ENCODE measurements around the gene CLCNKB. TPM values are rescaled to one million over a fixed set of nuclear protein-coding genes. Genes with fewer than 3 reads are reported as not detected.

CLCNKB gene
- total and polyA plus RNA-seq, 2 of the 13 experiments (the other 11 are each of a cell fraction or from before 2014, with no cell fraction given) = 0.04 TPM; not detected in 1

- TF ChIP-seq ZNF318 (CRISPR knock-in tag; IDR thresholded peaks at IDR 0.05) (no peak), ZNF3 (CRISPR knock-in tag; IDR thresholded peaks at IDR 0.05) (no peak), GRHL1 (CRISPR knock-in tag; conservative IDR thresholded peaks at IDR 0.05) (no peak), PCBP1 (IDR thresholded peaks at IDR 0.05; ENCODE audit: borderline replicate concordance, low read depth, low read length) (no peak), ZNF792 (CRISPR knock-in tag; IDR thresholded peaks at IDR 0.05) (no peak), POLR2A (IDR thresholded peaks at IDR 0.05; ENCODE audit: insufficient read depth in 1 of 2, low read depth in 2 of 2, low read length in 2 of 2) (no peak)
Measured at GRCh38 chr1:16050328-16050727, 6.7 kb downstream of the CLCNKB start (continued).

All from HepG2 (cell line).